Lung (tissue), 12 donors: ENCODE measurements around the gene MIA. TPM values are rescaled to one million over a fixed set of nuclear protein-coding genes. Genes with fewer than 3 reads are reported as not detected.
"Not testable (repeated sequence)": the region's sequence is repeated elsewhere in the genome, so short reads cannot be mapped to it uniquely, and the experiment has no call there.

Source experiments
- ATAC-seq: fragments of 200-7000 bp; cut with Tn5 transposase; one replicate; pipeline ENCODE4 v1.9.1; 2020; ENCODE audit warnings: moderate number of reproducible peaks; ENCODE audit not compliant: insufficient read depth, low FRiP score
- DNase-seq, 3 donors: peaks; one replicate each; pipeline ENCODE4 v3.0.0-alpha.2; 2013 to 2017
- H3K27ac ChIP-seq, 2 donors: one replicate each; pipeline ENCODE4 v1.5.1; 2013; ENCODE audit warnings: mild to moderate bottlenecking in 2 of 2, moderate library complexity in 2 of 2, control low read depth in 1 of 2, inconsistent platforms in 1 of 2, low read depth in 1 of 2, low read length in 1 of 2
- H3K27me3 ChIP-seq, 3 donors: one replicate each; pipeline ENCODE4 v1.5.1; 2013; ENCODE audit warnings: low read length in 2 of 3; ENCODE audit not compliant: control insufficient read depth in 3 of 3, insufficient read depth in 3 of 3
- H3K36me3 ChIP-seq, 4 donors: one replicate each; pipeline ENCODE4 v1.5.1; 2013; ENCODE audit warnings: low read length in 4 of 4, mild to moderate bottlenecking in 1 of 4, moderate library complexity in 1 of 4; ENCODE audit not compliant: control insufficient read depth in 4 of 4, insufficient read depth in 4 of 4
- H3K4me1 ChIP-seq, 5 donors: one replicate each; pipeline ENCODE4 v1.5.1; 2013; ENCODE audit warnings: low read length in 5 of 5, mild to moderate bottlenecking in 2 of 5, moderate library complexity in 1 of 5; ENCODE audit not compliant: control insufficient read depth in 5 of 5, insufficient read depth in 5 of 5
- H3K4me3 ChIP-seq: one replicate; pipeline ENCODE4 v1.5.1; 2013; ENCODE audit warnings: mild to moderate bottlenecking, control low read depth, moderate library complexity
- H3K9ac ChIP-seq, 2 donors: one replicate each; pipeline ENCODE4 v1.5.1; 2013; ENCODE audit warnings: low read length in 2 of 2, control low read depth in 1 of 2; ENCODE audit not compliant: insufficient read depth in 1 of 2
- H3K9me3 ChIP-seq, 4 donors: one replicate each; pipeline ENCODE4 v1.5.1; 2013; ENCODE audit warnings: low read length in 3 of 4, mild to moderate bottlenecking in 1 of 4, moderate library complexity in 1 of 4; ENCODE audit not compliant: control insufficient read depth in 4 of 4, insufficient read depth in 3 of 4
- CTCF ChIP-seq: IDR thresholded peaks from 2 replicates; pipeline ENCODE4 v1.5.1; 2012; ENCODE audit warnings: mild to moderate bottlenecking; ENCODE audit errors: control extremely low read depth, extremely low read depth
- WGBS, 2 donors: extraction: QIAGEN DNeasy Blood & Tissue Kit; methylation state at CpG; one replicate each; pipeline ENCODE4 v1.1.7; 2013; 5-methylcytosine and 5-hydroxymethylcytosine counted together
- polyA plus RNA-seq, 2 donors: library from polyadenylated mRNA; stranded (reverse); fragments of 200-250 nt; gene quantifications; one replicate each; pipeline ENCODE4 v1.2.1, GENCODE V29; 2013
- total RNA-seq, 2 donors: library from RNA; depleted of rRNA in 1 of 2; stranded (reverse); fragments of >200 nt in 1 of 2; gene quantifications; one replicate each; pipeline ENCODE4 v1.2.1, GENCODE V29; 2014 to 2021
- donor health status: control.
- donor health status: control.
- donor health status: Bipolar disorder and iron deficiency.
- donor health status: healthy.
- donor health status: DM: yes; HTN: yes; CAD: no.

MIA gene
- total and polyA plus RNA-seq, 4 donors = 0.75 to 4.6 (median 3.2) TPM; not detected in 1

DNA sequence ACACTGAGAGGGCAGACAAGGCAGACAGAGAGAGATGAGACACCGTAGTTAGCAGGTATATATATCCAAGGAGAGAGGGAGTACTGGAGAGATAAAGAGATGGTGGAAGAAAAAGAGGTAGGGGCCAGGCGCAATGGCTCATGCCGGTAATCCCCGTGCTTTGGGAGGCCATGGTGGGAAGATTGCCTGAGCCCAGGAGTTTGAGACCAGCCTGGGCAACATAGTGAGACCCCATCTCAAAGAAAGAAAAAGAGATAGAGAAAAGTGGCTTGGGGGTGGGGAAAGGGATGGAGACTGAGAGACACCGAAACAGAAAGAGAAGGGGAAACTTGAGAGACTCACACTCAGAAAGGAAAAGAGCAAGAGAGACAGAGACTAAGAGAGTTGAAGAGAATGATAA, 5.3 kb downstream of the MIA start:
- H3K9me3 ChIP-seq = no peaks in the 10 kb centered on the region
- ATAC-seq (no peak), DNase-seq (no peak)
- peaks cover 0 to 14% (median 0%) of the 10 kb centered on the region in 4 donors for H3K36me3 ChIP-seq
- H3K4me1 ChIP-seq = peaks cover 0 to 14% (median 9%) of the 10 kb centered on the region in 5 donors
- WGBS, 2 donors = 97% methylated on average over 5 of the region's 5 CpGs
- no peak overlapping the region for H3K9ac ChIP-seq
- H3K27me3 ChIP-seq = no peaks in the 10 kb centered on the region
- TF ChIP-seq CTCF = no peak
- H3K27ac ChIP-seq = no peak overlapping the region
- H3K4me3 ChIP-seq = no peak overlapping the region

GRCh38 chr19:40781140-40781539, 5.8 kb downstream of the MIA start:
- no peak for DNase-seq
- Histone ChIP-seq H3K9me3 (no peaks in the 10 kb centered on the region), H3K4me3 (no peak overlapping the region), H3K27me3 (no peaks in the 10 kb centered on the region), H3K4me1 (peaks cover 0 to 14% (median 9%) of the 10 kb centered on the region in 5 donors), H3K9ac (no peak overlapping the region), H3K36me3 (peaks cover 0 to 19% (median 0%) of the 10 kb centered on the region in 4 donors), H3K27ac (no peak overlapping the region)
- no peak for TF ChIP-seq CTCF
- 85 to 95% methylated on average over 7 of the region's 7 CpGs for WGBS, 2 donors
- no peak for ATAC-seq

GRCh38 chr19:40783711-40784110, 8.4 kb downstream of the MIA start:
- Histone ChIP-seq H3K9ac (no peak overlapping the region), H3K9me3 (no peaks in the 10 kb centered on the region), H3K27me3 (no peaks in the 10 kb centered on the region), H3K27ac (no peak overlapping the region), H3K4me3 (no peak overlapping the region), H3K36me3 (peaks cover 0 to 30% (median 2%) of the 10 kb centered on the region in 4 donors), H3K4me1 (peaks cover 0 to 6% (median 4%) of the 10 kb centered on the region in 5 donors)
- DNase-seq (no peak), ATAC-seq (no peak)
- no peak for TF ChIP-seq CTCF
- 92 to 96% methylated on average over 14 of the region's 14 CpGs for WGBS, 2 donors

- not testable (repeated sequence) for DNase-seq, ATAC-seq, H3K9ac ChIP-seq, H3K4me3 ChIP-seq, H3K27me3 ChIP-seq, H3K4me1 ChIP-seq, H3K9me3 ChIP-seq
- WGBS, 2 donors = 96 to 99% methylated on average over 2 of the region's 2 CpGs
- H3K36me3 ChIP-seq = peaks cover 0 to 30% (median 2%) of the 10 kb centered on the region in 4 donors
- peak overlapping the region in 1 of 2 donors; percentile 17 for H3K27ac ChIP-seq
Measured at GRCh38 chr19:40784146-40784545, 8.8 kb downstream of the MIA start.
